Heart right ventricle (tissue), 16 donors: ENCODE data around the gene VWA7. TPM values are rescaled to one million over a fixed set of nuclear protein-coding genes. Genes with fewer than 3 reads are reported as not detected.
"Not testable (repeated sequence)": the region's sequence is repeated elsewhere in the genome, so short reads cannot be mapped to it uniquely, and the experiment has no call there.

ENCODE experiments used
- ATAC-seq, 8 donors: fragments of 200-7000 bp; cut with Tn5 transposase; one replicate each; pipeline ENCODE4 v1.9.1; 2020; ENCODE audit warnings: mild to moderate bottlenecking in 8 of 8, moderate library complexity in 8 of 8, moderate number of reproducible peaks in 1 of 8
- DNase-seq, 2 donors: peaks; one replicate each; pipeline ENCODE4 v3.0.0-alpha.2; 2020
- H3K27ac ChIP-seq, 10 donors: fragments of 200-600 bp; sonication (generic) in 2 of 10; one replicate each; pipeline versions ENCODE4 v1.5.0 to v1.8.0; 2020 to 2022; ENCODE audit warnings: mild to moderate bottlenecking in 3 of 10
- H3K27me3 ChIP-seq, 7 donors: fragments of 200-600 bp; one replicate each; pipeline ENCODE4 v1.8.0; 2021 to 2022; ENCODE audit warnings: mild to moderate bottlenecking in 2 of 7
- H3K36me3 ChIP-seq, 9 donors: fragments of 200-600 bp; sonication (generic) in 1 of 9; one replicate each; pipeline versions ENCODE4 v1.5.0 to v1.8.0; 2020 to 2022; ENCODE audit warnings: mild to moderate bottlenecking in 2 of 9
- H3K4me1 ChIP-seq, 9 donors: fragments of 200-600 bp; sonication (generic) in 1 of 9; one replicate each; pipeline versions ENCODE4 v1.5.0 to v1.8.0; 2020 to 2022; ENCODE audit warnings: mild to moderate bottlenecking in 4 of 9
- H3K4me3 ChIP-seq, 10 donors: fragments of 200-600 bp; sonication (generic) in 2 of 10; one replicate each; pipeline versions ENCODE4 v1.5.0 to v1.8.0; 2020 to 2022; ENCODE audit warnings: mild to moderate bottlenecking in 7 of 10, moderate library complexity in 2 of 10
- H3K9me3 ChIP-seq, 11 donors: fragments of 200-600 bp in 10 of 11; sonication (generic) in 2 of 11; one replicate each; pipeline versions ENCODE4 v1.5.0 to v1.8.0; 2013 to 2022; ENCODE audit warnings: mild to moderate bottlenecking in 2 of 11, control low read depth in 1 of 11, moderate library complexity in 1 of 11
- CTCF ChIP-seq, 9 donors: fragments of 200-600 bp; sonication (generic) in 2 of 9; IDR thresholded peaks; one replicate each; pipeline versions ENCODE4 v1.5.0 to v1.8.0; 2021 to 2022; ENCODE audit warnings: antibody characterized with exemption in 9 of 9, mild to moderate bottlenecking in 5 of 9, moderate library complexity in 1 of 9
- WGBS, 2 donors: extraction: QIAGEN DNeasy Blood & Tissue Kit; methylation state at CpG; one replicate each; pipeline ENCODE4 v1.1.7; 2013; ENCODE audit warnings: inconsistent platforms in 1 of 2; 5-methylcytosine and 5-hydroxymethylcytosine counted together
- intact Hi-C, 10 donors: fragments of 100-400 bp; cut with DNase I; formaldehyde crosslinking; loops; one replicate each; pipeline versions ENCODE4 v1.11.1 to v1.14.2; 2022
- polyA plus RNA-seq, 2 donors: library from polyadenylated mRNA; stranded (reverse); fragments of 200-250 nt; gene quantifications; one replicate each; pipeline ENCODE4 v1.2.3, GENCODE V29; 2013
- total RNA-seq, 10 donors: library from RNA; stranded (reverse); fragmentation: NEBNext Ultra II Directional in 3 of 10; extraction: Animal tissue kit (Norgen Biotek cat#: 25700) in 3 of 10; gene quantifications; one replicate each; pipeline versions ENCODE4 v1.2.1 to v1.2.4, GENCODE V29; 2021 to 2023
- donor health status: Arrhythmogenic right ventricular cardiomyopathy.
- donor health status: ischemic (EF 13 %, LVEDD 7.1; RV severe dilation, severe dysfunction).
- donor health status: healthy with polysubstance abuse.
- donor health status: DM: no; HTN: yes; CAD: no.
- donor health status: DM: no; HTN: no; CAD: no.
- donor health status: ischemic (EF 25% LVEDD 6.9; RV normal size, moderate dysfunction).
- donor health status: ischemic (EF 25% LVEDD 5.7; RV mildly dilated, moderate dysfunction).
- donor health status: healthy.
- donor health status: DM: yes; HTN: yes; CAD: no.
- donor health status: Ischemic cardiomyopathy.
- donor health status: ischemic (EF 35%, LVEDD 5.7; RV mildly dilated, moderate dysfunction).
- donor health status: nonischemic (EF 11% LVEDD 7.7; RV severe dilation, severe dysfunction).
- donor health status: DM: yes; HTN: yes; CAD: no.
- donor health status: PGD.
- donor health status: ischemic (EF 29% LVEDD 5.4; RV normal size, mild dysfunction).
- donor health status: nonischemic (EF 23%, LVEDD 6.1; RV moderate dilation, normal function).

The VWA7 gene
- total and polyA plus RNA-seq, 12 donors = 2.2 to 28.3 (median 17.3) TPM

GRCh38 chr6:31822036-31822821 lies 45.1 kb upstream of the VWA7 start:
- peaks cover 16 to 80% (median 62%) of the 10 kb centered on the region in 9 donors for H3K4me1 ChIP-seq
- H3K4me3 ChIP-seq = peak overlapping the region; percentile 36 to 73 (median 56)
- 1 to 2% methylated on average over 24 of the region's 25 CpGs for WGBS, 2 donors
- intact Hi-C loops = loop anchor here in 1 of 10 donors (10.0 kb wide), 1 partner anchor 277 kb away; the partner anchor contains the start of genes ATP6V1G2, DDX39B and NFKBIL1
- H3K27ac ChIP-seq = peak overlapping the region; percentile 93 to 99 (median 98)
- DNase-seq = peak; percentile 78 to 88
- H3K27me3 ChIP-seq = no peaks in the 10 kb centered on the region
- ATAC-seq = peak; percentile 57 to 78 (median 72)
- no peaks in the 10 kb centered on the region for H3K36me3 ChIP-seq
- no peak for TF ChIP-seq CTCF (IDR thresholded peaks at IDR 0.05)
- no peaks in the 10 kb centered on the region for H3K9me3 ChIP-seq

- Histone ChIP-seq H3K4me1 (peaks cover 13 to 77% (median 60%) of the 10 kb centered on the region in 9 donors), H3K27ac (peak overlapping the region; percentile 93 to 99 (median 98)), H3K9me3 (no peaks in the 10 kb centered on the region), H3K36me3 (no peaks in the 10 kb centered on the region), H3K4me3 (peak overlapping the region; percentile 36 to 73 (median 56)), H3K27me3 (no peaks in the 10 kb centered on the region)
- DNase-seq (peak; percentile 57 to 83), ATAC-seq (peak; percentile 56 to 74 (median 68))
- TF ChIP-seq CTCF (IDR thresholded peaks at IDR 0.05) = no peak
- intact Hi-C loops = loop anchor here in 1 of 10 donors (10.0 kb wide), 1 partner anchor 277 kb away; the partner anchor contains the start of genes ATP6V1G2, DDX39B and NFKBIL1
- 4% methylated on average over 39 of the region's 39 CpGs for WGBS, 2 donors
Observed at GRCh38 chr6:31821301-31822035, 44.3 kb upstream of the VWA7 start.

- intact Hi-C loops = loop anchor here in 1 of 10 donors (10.0 kb wide), 1 partner anchor 276 kb away; the partner anchor contains the start of genes ATP6V1G2, DDX39B and NFKBIL1
- peaks cover 10 to 66% (median 50%) of the 10 kb centered on the region in 9 donors for H3K4me1 ChIP-seq
- WGBS, 2 donors = 88 to 91% methylated on average over 10 of the region's 10 CpGs
Observed at GRCh38 chr6:31820399-31820798, 43.3 kb upstream of the VWA7 start.

GRCh38 chr6:31819871-31820299 lies 42.8 kb upstream of the VWA7 start:
- ATAC-seq (no peak), DNase-seq (no peak)
- no peaks in the 10 kb centered on the region for H3K27me3 ChIP-seq
- H3K4me1 ChIP-seq = peaks cover 10 to 63% (median 50%) of the 10 kb centered on the region in 9 donors
- peak overlapping the region in 5 of 10 donors; percentile 46 to 75 (median 65) for H3K4me3 ChIP-seq
- no peaks in the 10 kb centered on the region for H3K36me3 ChIP-seq
- no peak for TF ChIP-seq CTCF (IDR thresholded peaks at IDR 0.05)
- intact Hi-C loops = loop anchor here in 1 of 10 donors (10.0 kb wide), 1 partner anchor 275 kb away; the partner anchor contains the start of genes ATP6V1G2, DDX39B and NFKBIL1
- no peaks in the 10 kb centered on the region for H3K9me3 ChIP-seq
- H3K27ac ChIP-seq = peak overlapping the region; percentile 72 to 99 (median 98)

More at GRCh38 chr6:31820399-31820798, 43.3 kb upstream of the VWA7 start:
- H3K27me3 ChIP-seq, H3K36me3 ChIP-seq, ATAC-seq, H3K9me3 ChIP-seq, DNase-seq: not testable (repeated sequence)
- Histone ChIP-seq H3K27ac (peak overlapping the region in 9 of 10 donors; percentile 73 to 99 (median 99)), H3K4me3 (peak overlapping the region in 2 of 10 donors; percentile 66)

- intact Hi-C loops, DNase-seq: not testable (repeated sequence)
Observed at GRCh38 chr6:31817929-31818511, 40.9 kb upstream of the VWA7 start.

More at GRCh38 chr6:31817929-31818511, 40.9 kb upstream of the VWA7 start:
- Histone ChIP-seq H3K4me1 (peaks cover 14 to 62% (median 49%) of the 10 kb centered on the region in 9 donors), H3K4me3 (peak overlapping the region; percentile 41 to 75 (median 64)), H3K27ac (peak overlapping the region; percentile 72 to 99 (median 98))
- not testable (repeated sequence) for H3K36me3 ChIP-seq, H3K9me3 ChIP-seq, ATAC-seq, H3K27me3 ChIP-seq
- WGBS, 2 donors = 44 to 48% methylated on average over 8 of the region's 8 CpGs
